ENCODE data around the gene HIPK1.

Gene HIPK1

GRCh38 chr1:113935176-113935575 lies 6.1 kb downstream of the HIPK1 start:
- no peak overlapping the region for H3K4me3 ChIP-seq (replicated peaks in 1 of 2; ENCODE audit: low read depth in 2 of 2, low read length in 2 of 2)
- TF ChIP-seq CTCF (IDR thresholded peaks at IDR 0.05; ENCODE audit: low read depth, low read length), result no peak
- DNase-seq (ENCODE audit: low read depth in 2 of 2), result no peak

- DNase-seq (ENCODE audit: low read depth in 2 of 2), result no peak
- no peak overlapping the region for H3K4me3 ChIP-seq (replicated peaks in 1 of 2; ENCODE audit: low read depth in 2 of 2, low read length in 2 of 2)
- no peak for TF ChIP-seq CTCF (IDR thresholded peaks at IDR 0.05; ENCODE audit: low read depth, low read length)
Observed at GRCh38 chr1:113935970-113936369, 6.8 kb downstream of the HIPK1 start.

GRCh38 chr1:113937146-113937545 lies 8.0 kb downstream of the HIPK1 start:
- peak in 1 of 2 donors; percentile 63 for DNase-seq (ENCODE audit: low read depth in 2 of 2)
- TF ChIP-seq CTCF (IDR thresholded peaks at IDR 0.05; ENCODE audit: low read depth, low read length), result no peak
- no peak overlapping the region for H3K4me3 ChIP-seq (replicated peaks in 1 of 2; ENCODE audit: low read depth in 2 of 2, low read length in 2 of 2)

- no peak for TF ChIP-seq CTCF (IDR thresholded peaks at IDR 0.05; ENCODE audit: low read depth, low read length)
- H3K4me3 ChIP-seq (replicated peaks in 1 of 2; ENCODE audit: low read depth in 2 of 2, low read length in 2 of 2), result no peak overlapping the region
- DNase-seq (ENCODE audit: low read depth in 2 of 2), result no peak
Observed at GRCh38 chr1:113938192-113938591, 9.1 kb downstream of the HIPK1 start.

- no peak overlapping the region for H3K4me3 ChIP-seq (replicated peaks in 1 of 2; ENCODE audit: low read depth in 2 of 2, low read length in 2 of 2)
- TF ChIP-seq CTCF (IDR thresholded peaks at IDR 0.05; ENCODE audit: low read depth, low read length), result no peak
- DNase-seq (ENCODE audit: low read depth in 2 of 2), result no peak
Observed at GRCh38 chr1:113940365-113941244, 11.5 kb downstream of the HIPK1 start.

GRCh38 chr1:113941245-113941559 lies 12.1 kb downstream of the HIPK1 start:
- DNase-seq (ENCODE audit: low read depth in 2 of 2), result no peak
- no peak overlapping the region for H3K4me3 ChIP-seq (replicated peaks in 1 of 2; ENCODE audit: low read depth in 2 of 2, low read length in 2 of 2)
- no peak for TF ChIP-seq CTCF (IDR thresholded peaks at IDR 0.05; ENCODE audit: low read depth, low read length)

GRCh38 chr1:113942527-113942926 lies 13.4 kb downstream of the HIPK1 start:
- no peak overlapping the region for H3K4me3 ChIP-seq (replicated peaks in 1 of 2; ENCODE audit: low read depth in 2 of 2, low read length in 2 of 2)
- no peak for TF ChIP-seq CTCF (IDR thresholded peaks at IDR 0.05; ENCODE audit: low read depth, low read length)
- no peak for DNase-seq (ENCODE audit: low read depth in 2 of 2)

Data from cardiac fibroblast (primary cell).